Activated naive CD4-positive, alpha-beta T cell treated with anti-CD3 and anti-CD28 coated beads, Interleukin-2, amount 10 ng/mL, durations not matched to agents 7 days and 5 days (primary cell): ENCODE results near the gene TMEM212.
"Not testable (repeated sequence)": the region's sequence is repeated elsewhere in the genome, so short reads cannot be mapped to it uniquely, and the experiment has no call there.

Experiments
- CTCF ChIA-PET: fragments of 350-600 bp; sonication (Branson Sonifier 250); formaldehyde crosslinking; loops from one replicate; lab custom pipeline; 2021; ENCODE audit warnings: antibody characterized with exemption; lab: Charles Lee
- DNase-seq: peaks from one replicate; pipeline ENCODE4 v3.0.0-alpha.2; 2020
- H3K27ac Mint-ChIP-seq: one replicate; pipeline ENCODE4 v1.8.0; 2021; ENCODE audit warnings: mild to moderate bottlenecking, moderate library complexity, mixed read lengths
- H3K27me3 Mint-ChIP-seq: one replicate; pipeline ENCODE4 v1.8.0; 2021; ENCODE audit warnings: mild to moderate bottlenecking, mixed read lengths
- H3K36me3 Mint-ChIP-seq: one replicate; pipeline ENCODE4 v1.8.0; 2021; ENCODE audit warnings: mixed read lengths
- H3K4me1 Mint-ChIP-seq: one replicate; pipeline ENCODE4 v1.8.0; 2021; ENCODE audit warnings: mixed read lengths
- H3K4me3 Mint-ChIP-seq: one replicate; pipeline ENCODE4 v1.8.0; 2021; ENCODE audit warnings: mild to moderate bottlenecking, moderate library complexity, mixed read lengths
- H3K9me3 Mint-ChIP-seq: one replicate; pipeline ENCODE4 v1.8.0; 2021; ENCODE audit warnings: mixed read lengths

The TMEM212 gene

GRCh38 chr3:171809611-171809860, 33.6 kb upstream of the TMEM212 start:
- peak overlapping the region; percentile 77 for H3K4me3 Mint-ChIP-seq
- H3K9me3 Mint-ChIP-seq: no peaks in the 10 kb centered on the region
- H3K4me1 Mint-ChIP-seq: peaks cover 14% of the 10 kb centered on the region
- no peak overlapping the region for H3K27ac Mint-ChIP-seq
- no peaks in the 10 kb centered on the region for H3K36me3 Mint-ChIP-seq
- CTCF ChIA-PET: interaction anchor here (1.2 kb wide), 1 partner anchor 37 kb away, joined by 3 read pairs; no protein-coding TSS in a partner anchor
- H3K27me3 Mint-ChIP-seq: peaks cover 43% of the 10 kb centered on the region
- no peak for DNase-seq

GRCh38 chr3:171809861-171810628, 33.1 kb upstream of the TMEM212 start, which contains the start of gene PLD1:
Gene PLD1 (minus strand): TSS chr3:171810483. CDS start chr3:171738051, 72,432 bp downstream.
- H3K9me3 Mint-ChIP-seq: no peaks in the 10 kb centered on the region
- peak within 1 kb of the TSS; percentile 77 for H3K4me3 Mint-ChIP-seq
- CTCF ChIA-PET: interaction anchor here (1.2 kb wide), 1 partner anchor 38 kb away, joined by 3 read pairs; no protein-coding TSS in a partner anchor
- H3K27me3 Mint-ChIP-seq: peaks cover 43% of the 10 kb centered on the region
- DNase-seq: peak; percentile 61
- H3K27ac Mint-ChIP-seq: no peak within 1 kb of the TSS
- peaks cover 14% of the 10 kb centered on the region for H3K4me1 Mint-ChIP-seq
- no peaks in the 10 kb centered on the region for H3K36me3 Mint-ChIP-seq

GRCh38 chr3:171810629-171811294, 32.4 kb upstream of the TMEM212 start:
- DNase-seq: no peak
- H3K4me3 Mint-ChIP-seq: peak overlapping the region; percentile 68
- CTCF ChIA-PET: interaction anchor here (1.2 kb wide), 1 partner anchor 39 kb away, joined by 3 read pairs; no protein-coding TSS in a partner anchor
- no peaks in the 10 kb centered on the region for H3K36me3 Mint-ChIP-seq
- peaks cover 36% of the 10 kb centered on the region for H3K27me3 Mint-ChIP-seq
- H3K9me3 Mint-ChIP-seq: no peaks in the 10 kb centered on the region
- no peak overlapping the region for H3K27ac Mint-ChIP-seq
- peaks cover 14% of the 10 kb centered on the region for H3K4me1 Mint-ChIP-seq

- peaks cover 14% of the 10 kb centered on the region for H3K4me1 Mint-ChIP-seq
- H3K4me3 Mint-ChIP-seq: no peak overlapping the region
- H3K27ac Mint-ChIP-seq: no peak overlapping the region
- no peaks in the 10 kb centered on the region for H3K36me3 Mint-ChIP-seq
- no peaks in the 10 kb centered on the region for H3K9me3 Mint-ChIP-seq
- CTCF ChIA-PET: no interaction called here
- no peak for DNase-seq
- H3K27me3 Mint-ChIP-seq: peaks cover 42% of the 10 kb centered on the region
These were observed 31.7 kb upstream of the TMEM212 start for GRCh38 chr3:171811295-171811912.

- no peaks in the 10 kb centered on the region for H3K9me3 Mint-ChIP-seq
- no peak overlapping the region for H3K4me3 Mint-ChIP-seq
- peaks cover 14% of the 10 kb centered on the region for H3K4me1 Mint-ChIP-seq
- CTCF ChIA-PET: no interaction called here
- peaks cover 43% of the 10 kb centered on the region for H3K27me3 Mint-ChIP-seq
- H3K27ac Mint-ChIP-seq: no peak overlapping the region
- no peak for DNase-seq
- no peaks in the 10 kb centered on the region for H3K36me3 Mint-ChIP-seq
These were observed 31.2 kb upstream of the TMEM212 start for GRCh38 chr3:171811913-171812335.

- H3K4me3 Mint-ChIP-seq: no peak overlapping the region
- peaks cover 43% of the 10 kb centered on the region for H3K27me3 Mint-ChIP-seq
- no peak for DNase-seq
- no peaks in the 10 kb centered on the region for H3K36me3 Mint-ChIP-seq
- H3K4me1 Mint-ChIP-seq: peaks cover 14% of the 10 kb centered on the region
- H3K9me3 Mint-ChIP-seq: no peaks in the 10 kb centered on the region
- CTCF ChIA-PET: no interaction called here
- H3K27ac Mint-ChIP-seq: no peak overlapping the region
These were observed 30.3 kb upstream of the TMEM212 start for GRCh38 chr3:171812811-171813210.

- CTCF ChIA-PET: interaction anchor here (1.1 kb wide), 1 partner anchor 16 kb away, joined by 3 read pairs; no protein-coding TSS in a partner anchor
- H3K4me1 Mint-ChIP-seq: peaks cover 14% of the 10 kb centered on the region
- no peak overlapping the region for H3K4me3 Mint-ChIP-seq
- DNase-seq: no peak
- peaks cover 43% of the 10 kb centered on the region for H3K27me3 Mint-ChIP-seq
- H3K9me3 Mint-ChIP-seq: no peaks in the 10 kb centered on the region
- no peaks in the 10 kb centered on the region for H3K36me3 Mint-ChIP-seq
- H3K27ac Mint-ChIP-seq: no peak overlapping the region
These were observed 29.8 kb upstream of the TMEM212 start for GRCh38 chr3:171813278-171813896.

- CTCF ChIA-PET: interaction anchor here (1.1 kb wide), 1 partner anchor 16 kb away, joined by 3 read pairs; no protein-coding TSS in a partner anchor
- Mint-ChIP-seq H3K36me3 (no peaks in the 10 kb centered on the region), H3K9me3 (no peaks in the 10 kb centered on the region), H3K27me3 (peaks cover 40% of the 10 kb centered on the region), H3K4me1 (peaks cover 14% of the 10 kb centered on the region), H3K4me3 (no peak overlapping the region), H3K27ac (no peak overlapping the region)
- no peak for DNase-seq
These were observed 29.2 kb upstream of the TMEM212 start for GRCh38 chr3:171813897-171814460.

GRCh38 chr3:171814662-171815061, 28.5 kb upstream of the TMEM212 start:
- CTCF ChIA-PET: interaction anchor here (1.1 kb wide), 1 partner anchor 15 kb away, joined by 3 read pairs; no protein-coding TSS in a partner anchor
- not testable (repeated sequence) for H3K36me3 Mint-ChIP-seq, DNase-seq, H3K9me3 Mint-ChIP-seq, H3K4me1 Mint-ChIP-seq, H3K27ac Mint-ChIP-seq, H3K4me3 Mint-ChIP-seq
- H3K27me3 Mint-ChIP-seq: peaks cover 33% of the 10 kb centered on the region

GRCh38 chr3:171815973-171816595, 27.1 kb upstream of the TMEM212 start:
- H3K27me3 Mint-ChIP-seq: peaks cover 20% of the 10 kb centered on the region
- DNase-seq: no peak
- H3K36me3 Mint-ChIP-seq: no peaks in the 10 kb centered on the region
- CTCF ChIA-PET: no interaction called here
- no peak overlapping the region for H3K27ac Mint-ChIP-seq
- H3K4me3 Mint-ChIP-seq: no peak overlapping the region
- H3K4me1 Mint-ChIP-seq: no peaks in the 10 kb centered on the region
- no peaks in the 10 kb centered on the region for H3K9me3 Mint-ChIP-seq

- CTCF ChIA-PET: interaction anchor here (0.9 kb wide), 1 partner anchor 45 kb away, joined by 3 read pairs; no protein-coding TSS in a partner anchor
- Mint-ChIP-seq H3K27ac (no peak overlapping the region), H3K9me3 (no peaks in the 10 kb centered on the region), H3K27me3 (peaks cover 18% of the 10 kb centered on the region), H3K36me3 (no peaks in the 10 kb centered on the region), H3K4me3 (no peak overlapping the region), H3K4me1 (peaks cover 7% of the 10 kb centered on the region)
- no peak for DNase-seq
These were observed 25.9 kb upstream of the TMEM212 start for GRCh38 chr3:171817074-171817800.

GRCh38 chr3:171821044-171821443, 22.1 kb upstream of the TMEM212 start:
- CTCF ChIA-PET: no interaction called here
- no peaks in the 10 kb centered on the region for H3K36me3 Mint-ChIP-seq
- peaks cover 7% of the 10 kb centered on the region for H3K4me1 Mint-ChIP-seq
- no peaks in the 10 kb centered on the region for H3K9me3 Mint-ChIP-seq
- DNase-seq: no peak
- H3K27me3 Mint-ChIP-seq: peaks cover 19% of the 10 kb centered on the region
- H3K27ac Mint-ChIP-seq: no peak overlapping the region
- H3K4me3 Mint-ChIP-seq: no peak overlapping the region
